B cell (primary cell): ENCODE results near the gene OGDH. TPM values are rescaled to one million over a fixed set of nuclear protein-coding genes. Genes with fewer than 3 reads are reported as not detected.
A peak's percentile ranks its signal among the peaks of the same experiment; 100 is the strongest.

Experiments
- ATAC-seq: fragments of 200-7000 bp; cut with Tn5 transposase; one replicate; pipeline ENCODE4 v1.10.0; 2021; ENCODE audit warnings: low read depth, mild to moderate bottlenecking, moderate number of reproducible peaks, moderate library complexity
- CTCF ChIA-PET: fragments of 350-600 bp; sonication (Branson Sonifier 250); formaldehyde crosslinking; loops from one replicate; lab custom pipeline; 2021; ENCODE audit warnings: antibody characterized with exemption, inconsistent platforms; lab: Charles Lee
- POLR2A ChIA-PET: fragments of 350-600 bp; sonication (Branson Sonifier 250); formaldehyde crosslinking; loops from one replicate; lab custom pipeline; 2021; ENCODE audit warnings: antibody characterized with exemption; lab: Charles Lee
- DNase-seq: peaks from one replicate; pipeline ENCODE4 v3.0.0; 2013
- H2AFZ ChIP-seq: 2 replicates; pipeline ENCODE4 v1.6.1; 2012; ENCODE audit warnings: mild to moderate bottlenecking, low read depth, low read length; ENCODE audit not compliant: insufficient read depth, poor library complexity, severe bottlenecking
- H3K27ac ChIP-seq, 2 donors: 1 replicate in 1 of 2; 2 replicates in 1 of 2; pipeline ENCODE4 v1.5.1; 2012 to 2013; ENCODE audit warnings: low read length in 2 of 2, mild to moderate bottlenecking in 2 of 2, moderate library complexity in 1 of 2
- H3K27me3 ChIP-seq, 4 experiments: fragments of 200-600 bp in 1 of 4; sonication (generic) in 1 of 4; replicated peaks in 1 of 4; 1 replicate in 2 of 4; 2 replicates in 2 of 4; pipeline versions ENCODE4 v1.6.1 to v1.7.0; 2013 to 2016; ENCODE audit warnings: low read length in 3 of 4, mild to moderate bottlenecking in 2 of 4, mixed read lengths in 1 of 4, moderate library complexity in 1 of 4; ENCODE audit not compliant: insufficient read depth in 4 of 4, control insufficient read depth in 3 of 4; ENCODE audit errors: control extremely low read depth in 1 of 4
- H3K36me3 ChIP-seq, 2 experiments: replicated peaks in 1 of 2; 1 replicate in 1 of 2; 2 replicates in 1 of 2; pipeline versions ENCODE4 v1.6.1 to v1.7.1; 2013; ENCODE audit warnings: low read length in 1 of 2; ENCODE audit not compliant: insufficient read depth in 2 of 2, control insufficient read depth in 1 of 2; ENCODE audit errors: control extremely low read depth in 1 of 2, extremely low read depth in 1 of 2
- H3K4me1 ChIP-seq, 2 donors: fragments of 200-600 bp in 1 of 2; sonication (generic) in 1 of 2; 1 replicate in 1 of 2; 2 replicates in 1 of 2; pipeline versions ENCODE4 v1.5.1 to v1.6.1; 2013 to 2017; ENCODE audit warnings: low read length in 2 of 2; ENCODE audit not compliant: control insufficient read depth in 2 of 2, insufficient read depth in 2 of 2
- H3K4me2 ChIP-seq: replicated peaks from 2 replicates; pipeline ENCODE3; 2012; ENCODE audit warnings: mild to moderate bottlenecking, low read depth, low read length; ENCODE audit not compliant: poor library complexity, severe bottlenecking
- H3K4me3 ChIP-seq, 5 experiments: fragments of 200-600 bp in 1 of 5; sonication (generic) in 1 of 5; 1 replicate in 3 of 5; 2 replicates in 2 of 5; pipeline versions ENCODE4 v1.5.1 to v1.7.0; 2011 to 2016; ENCODE audit warnings: low read length in 4 of 5, mild to moderate bottlenecking in 4 of 5, low read depth in 2 of 5, control low read depth in 1 of 5, moderate library complexity in 1 of 5; ENCODE audit not compliant: insufficient read depth in 1 of 5; ENCODE audit errors: control extremely low read depth in 1 of 5, extremely low read depth in 1 of 5
- H3K79me2 ChIP-seq: fragments of 200-600 bp; sonication (generic); one replicate; pipeline ENCODE4 v1.6.0; 2016; ENCODE audit warnings: low read length; ENCODE audit not compliant: control insufficient read depth, insufficient read depth
- H3K9ac ChIP-seq: fragments of 200-600 bp; sonication (generic); 2 replicates; pipeline ENCODE4 v1.6.1; 2017; ENCODE audit warnings: mild to moderate bottlenecking, low read length, moderate library complexity
- H3K9me3 ChIP-seq, 3 donors: one replicate each; pipeline versions ENCODE4 v1.6.1 to v1.7.1; 2013; ENCODE audit warnings: low read length in 2 of 3; ENCODE audit not compliant: control insufficient read depth in 2 of 3, insufficient read depth in 1 of 3; ENCODE audit errors: control extremely low read depth in 1 of 3
- H4K20me1 ChIP-seq: 2 replicates; pipeline ENCODE4 v1.6.0; 2012; ENCODE audit warnings: mild to moderate bottlenecking, low read length; ENCODE audit not compliant: insufficient read depth, control insufficient read depth, poor library complexity, severe bottlenecking
- H3K27ac Mint-ChIP-seq: one replicate; pipeline ENCODE4 v1.8.0; 2021; ENCODE audit warnings: mixed read lengths
- H3K27me3 Mint-ChIP-seq: one replicate; pipeline ENCODE4 v1.8.0; 2021; ENCODE audit warnings: mixed read lengths
- H3K4me1 Mint-ChIP-seq: one replicate; pipeline ENCODE4 v1.8.0; 2021; ENCODE audit warnings: mixed read lengths
- H3K4me3 Mint-ChIP-seq: one replicate; pipeline ENCODE4 v1.8.0; 2021; ENCODE audit warnings: mixed read lengths
- H3K9me3 Mint-ChIP-seq: one replicate; pipeline ENCODE4 v1.8.0; 2022; ENCODE audit warnings: mixed read lengths; ENCODE audit not compliant: insufficient read depth
- EZH2 ChIP-seq: IDR thresholded peaks from 2 replicates; pipeline ENCODE4 v1.6.1; 2012; ENCODE audit warnings: borderline replicate concordance, low read depth, mild to moderate bottlenecking, moderate library complexity, low read length; ENCODE audit not compliant: insufficient read depth, poor library complexity, severe bottlenecking
- WGBS: methylation state at CpG from one replicate; pipeline ENCODE4 v1.1.5; 2013; ENCODE audit warnings: missing lambda C conversion rate; ENCODE audit not compliant: insufficient coverage; 5-methylcytosine and 5-hydroxymethylcytosine counted together
- intact Hi-C: fragments of 100-400 bp; cut with micrococcal nuclease; formaldehyde crosslinking; loops from one replicate; pipeline ENCODE4 v1.10.0; 2022
- polyA plus RNA-seq: library from polyadenylated mRNA; depleted of rRNA; stranded (reverse); fragments of >200 nt; gene quantifications from 2 replicates; pipeline ENCODE4 v1.2.3, GENCODE V29; 2012
- total RNA-seq, 2 donors: library from RNA; stranded (reverse); fragments of 120-200 nt in 1 of 2; gene quantifications; 1 replicate in 1 of 2; 2 replicates in 1 of 2; pipeline versions ENCODE4 v1.2.3 to v1.2.4, GENCODE V29; 2013 to 2022
- TF ChIP-seq, protein P1 (sequence below): fragments of 200-600 bp; IDR thresholded peaks from one replicate; pipeline ENCODE4 v1.8.0; 2022; ENCODE audit warnings: antibody characterized with exemption, mild to moderate bottlenecking

Gene OGDH
- total and polyA plus RNA-seq, 2 donors (not counting 1 experiment from before 2014, with no cell fraction given): 42.6 to 80.2 TPM

- ChIA-PET CTCF (interaction anchor here (0.7 to 4.0 kb wide), 8 partner anchors 19 to 278 kb away, joined by 3 to 37 read pairs (median 8); partner anchors contain the start of genes H2AZ2 and OGDH), POLR2A (interaction anchor here (1.1 to 3.2 kb wide), 13 partner anchors 20 to 176 kb away, joined by 3 to 29 read pairs (median 5); partner anchors contain the start of genes DDX56, H2AZ2, OGDH and TMED4)
- Histone ChIP-seq H3K4me3 (peak overlapping the region; percentile 40 to 89 (median 74)), H4K20me1 (peaks cover 12% of the 10 kb centered on the region), H3K36me3 (peaks cover 0 to 15% of the 10 kb centered on the region in 2 experiments), H3K79me2 (peaks cover 52% of the 10 kb centered on the region), H2AFZ (peak overlapping the region; percentile 36), H3K27me3 (no peaks in the 10 kb centered on the region), H3K9ac (peak overlapping the region; percentile 77), H3K9me3 (no peaks in the 10 kb centered on the region), H3K27ac (peak overlapping the region; percentile 96 to 97), H3K4me1 (peaks cover 52 to 56% of the 10 kb centered on the region in 2 donors), H3K4me2 (peak overlapping the region; percentile 85)
- Mint-ChIP-seq H3K27me3 (no peaks in the 10 kb centered on the region), H3K27ac (peak overlapping the region; percentile 97), H3K4me3 (peak overlapping the region; percentile 88), H3K9me3 (no peaks in the 10 kb centered on the region), H3K4me1 (peaks cover 52% of the 10 kb centered on the region)
- intact Hi-C loops: loop anchor here (1.0 to 2.0 kb wide), 6 partner anchors 47 to 362 kb away; partner anchors contain the start of genes H2AZ2, PPIA, TBRG4 and TMED4
- TF ChIP-seq, protein P1, sequence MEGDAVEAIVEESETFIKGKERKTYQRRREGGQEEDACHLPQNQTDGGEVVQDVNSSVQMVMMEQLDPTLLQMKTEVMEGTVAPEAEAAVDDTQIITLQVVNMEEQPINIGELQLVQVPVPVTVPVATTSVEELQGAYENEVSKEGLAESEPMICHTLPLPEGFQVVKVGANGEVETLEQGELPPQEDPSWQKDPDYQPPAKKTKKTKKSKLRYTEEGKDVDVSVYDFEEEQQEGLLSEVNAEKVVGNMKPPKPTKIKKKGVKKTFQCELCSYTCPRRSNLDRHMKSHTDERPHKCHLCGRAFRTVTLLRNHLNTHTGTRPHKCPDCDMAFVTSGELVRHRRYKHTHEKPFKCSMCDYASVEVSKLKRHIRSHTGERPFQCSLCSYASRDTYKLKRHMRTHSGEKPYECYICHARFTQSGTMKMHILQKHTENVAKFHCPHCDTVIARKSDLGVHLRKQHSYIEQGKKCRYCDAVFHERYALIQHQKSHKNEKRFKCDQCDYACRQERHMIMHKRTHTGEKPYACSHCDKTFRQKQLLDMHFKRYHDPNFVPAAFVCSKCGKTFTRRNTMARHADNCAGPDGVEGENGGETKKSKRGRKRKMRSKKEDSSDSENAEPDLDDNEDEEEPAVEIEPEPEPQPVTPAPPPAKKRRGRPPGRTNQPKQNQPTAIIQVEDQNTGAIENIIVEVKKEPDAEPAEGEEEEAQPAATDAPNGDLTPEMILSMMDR: no peak
- no peak for TF ChIP-seq EZH2
- WGBS: under 1% methylated on average over 60 of the region's 60 CpGs
- DNase-seq (peak; percentile 84), ATAC-seq (peak; percentile 6)
These were observed 142.7 kb downstream of the OGDH start for GRCh38 chr7:44748948-44749731.
